Measurements from ENCODE around the gene LHCGR.

LHCGR gene

GRCh38 chr2:48728295-48728694, 27.2 kb downstream of the LHCGR start:
- no CpG with 5 or more reads among the region's 2 CpGs for WGBS (ENCODE audit: extremely low coverage, insufficient coverage, low lambda C conversion rate)

GRCh38 chr2:48727560-48727959, 28.0 kb downstream of the LHCGR start:
- Histone ChIP-seq H3K4me2 (ENCODE audit: low read length) (no peak overlapping the region), H3K79me1 (ENCODE audit: low read length) (no peaks in the 10 kb centered on the region), H3K23ac (ENCODE audit: low read length) (no peak overlapping the region), H3K56ac (ENCODE audit: low read length) (no peak overlapping the region), H2BK15ac (replicated peaks; ENCODE audit: low read depth) (no peak overlapping the region), H3K79me2 (ENCODE audit: control insufficient read depth, insufficient read depth, low read length) (no peaks in the 10 kb centered on the region), H3K18ac (ENCODE audit: low read length) (no peak overlapping the region), H3K4me3 (ENCODE audit: low read length) (no peak overlapping the region), H3K27me3 (ENCODE audit: insufficient read depth, low read length, poor library complexity) (no peaks in the 10 kb centered on the region), H2BK5ac (ENCODE audit: low read length) (no peak overlapping the region), H3K4ac (ENCODE audit: low read depth, low read length) (no peak overlapping the region), H4K8ac (ENCODE audit: low read depth, low read length) (no peak overlapping the region), H3K9ac (ENCODE audit: low read length) (no peak overlapping the region), H2BK120ac (ENCODE audit: low read depth, low read length) (no peak overlapping the region), H3K36me3 (ENCODE audit: control insufficient read depth, insufficient read depth, low read length) (no peaks in the 10 kb centered on the region), H2AK5ac (ENCODE audit: low read length) (no peak overlapping the region), H4K5ac (ENCODE audit: low read length) (no peak overlapping the region), H3K4me1 (ENCODE audit: control insufficient read depth, low read depth, low read length) (no peaks in the 10 kb centered on the region), H3K27ac (ENCODE audit: low read depth, low read length) (no peak overlapping the region)
- no CpG with 5 or more reads among the region's 2 CpGs for WGBS (ENCODE audit: extremely low coverage, insufficient coverage, low lambda C conversion rate)
- DNase-seq, result no peak

More at GRCh38 chr2:48728295-48728694, 27.2 kb downstream of the LHCGR start:
- DNase-seq, result no peak
- Histone ChIP-seq H3K4me1 (ENCODE audit: control insufficient read depth, low read depth, low read length) (no peaks in the 10 kb centered on the region), H4K5ac (ENCODE audit: low read length) (no peak overlapping the region), H3K23ac (ENCODE audit: low read length) (no peak overlapping the region), H3K56ac (ENCODE audit: low read length) (no peak overlapping the region), H3K79me1 (ENCODE audit: low read length) (no peaks in the 10 kb centered on the region), H3K9ac (ENCODE audit: low read length) (no peak overlapping the region), H3K36me3 (ENCODE audit: control insufficient read depth, insufficient read depth, low read length) (no peaks in the 10 kb centered on the region), H2BK5ac (ENCODE audit: low read length) (no peak overlapping the region), H3K27ac (ENCODE audit: low read depth, low read length) (no peak overlapping the region), H3K18ac (ENCODE audit: low read length) (no peak overlapping the region), H3K4me3 (ENCODE audit: low read length) (no peak overlapping the region), H4K8ac (ENCODE audit: low read depth, low read length) (no peak overlapping the region), H2BK120ac (ENCODE audit: low read depth, low read length) (no peak overlapping the region), H3K4ac (ENCODE audit: low read depth, low read length) (no peak overlapping the region), H3K27me3 (ENCODE audit: insufficient read depth, low read length, poor library complexity) (no peaks in the 10 kb centered on the region), H3K79me2 (ENCODE audit: control insufficient read depth, insufficient read depth, low read length) (no peaks in the 10 kb centered on the region), H3K4me2 (ENCODE audit: low read length) (no peak overlapping the region), H2BK15ac (replicated peaks; ENCODE audit: low read depth) (no peak overlapping the region), H2AK5ac (ENCODE audit: low read length) (no peak overlapping the region)

GRCh38 chr2:48725696-48726494, 29.6 kb downstream of the LHCGR start:
- no peak overlapping the region for H3K23ac ChIP-seq (ENCODE audit: low read length)
- no peak overlapping the region for H3K4ac ChIP-seq (ENCODE audit: low read depth, low read length)
- no peak overlapping the region for H3K4me2 ChIP-seq (ENCODE audit: low read length)
- no peak overlapping the region for H2AK5ac ChIP-seq (ENCODE audit: low read length)
- peak; percentile 61 for DNase-seq
- no peak overlapping the region for H2BK5ac ChIP-seq (ENCODE audit: low read length)
- H2BK15ac ChIP-seq (replicated peaks; ENCODE audit: low read depth), result no peak overlapping the region
- no peak overlapping the region for H3K18ac ChIP-seq (ENCODE audit: low read length)
- no peak overlapping the region for H3K27ac ChIP-seq (ENCODE audit: low read depth, low read length)
- no peaks in the 10 kb centered on the region for H3K79me2 ChIP-seq (ENCODE audit: control insufficient read depth, insufficient read depth, low read length)
- no peak overlapping the region for H3K56ac ChIP-seq (ENCODE audit: low read length)
- H3K36me3 ChIP-seq (ENCODE audit: control insufficient read depth, insufficient read depth, low read length), result no peaks in the 10 kb centered on the region
- H3K27me3 ChIP-seq (ENCODE audit: insufficient read depth, low read length, poor library complexity), result no peaks in the 10 kb centered on the region
- no peak overlapping the region for H4K5ac ChIP-seq (ENCODE audit: low read length)
- no peak overlapping the region for H3K9ac ChIP-seq (ENCODE audit: low read length)
- no CpG with 5 or more reads among the region's 7 CpGs for WGBS (ENCODE audit: extremely low coverage, insufficient coverage, low lambda C conversion rate)
- no peak overlapping the region for H4K8ac ChIP-seq (ENCODE audit: low read depth, low read length)
- H3K4me1 ChIP-seq (ENCODE audit: control insufficient read depth, low read depth, low read length), result no peaks in the 10 kb centered on the region
- H3K79me1 ChIP-seq (ENCODE audit: low read length), result no peaks in the 10 kb centered on the region
- H2BK120ac ChIP-seq (ENCODE audit: low read depth, low read length), result no peak overlapping the region
- H3K4me3 ChIP-seq (ENCODE audit: low read length), result no peak overlapping the region

- Histone ChIP-seq H3K36me3 (ENCODE audit: control insufficient read depth, insufficient read depth, low read length) (no peaks in the 10 kb centered on the region), H4K8ac (ENCODE audit: low read depth, low read length) (no peak overlapping the region), H3K4me2 (ENCODE audit: low read length) (no peak overlapping the region), H4K5ac (ENCODE audit: low read length) (no peak overlapping the region), H2AK5ac (ENCODE audit: low read length) (no peak overlapping the region), H2BK120ac (ENCODE audit: low read depth, low read length) (no peak overlapping the region), H3K18ac (ENCODE audit: low read length) (no peak overlapping the region), H3K56ac (ENCODE audit: low read length) (no peak overlapping the region), H3K27me3 (ENCODE audit: insufficient read depth, low read length, poor library complexity) (no peaks in the 10 kb centered on the region), H3K23ac (ENCODE audit: low read length) (no peak overlapping the region), H2BK15ac (replicated peaks; ENCODE audit: low read depth) (no peak overlapping the region), H3K4me3 (ENCODE audit: low read length) (no peak overlapping the region), H3K4ac (ENCODE audit: low read depth, low read length) (no peak overlapping the region), H3K4me1 (ENCODE audit: control insufficient read depth, low read depth, low read length) (no peaks in the 10 kb centered on the region), H3K27ac (ENCODE audit: low read depth, low read length) (no peak overlapping the region), H3K9ac (ENCODE audit: low read length) (no peak overlapping the region), H3K79me1 (ENCODE audit: low read length) (no peaks in the 10 kb centered on the region), H2BK5ac (ENCODE audit: low read length) (no peak overlapping the region), H3K79me2 (ENCODE audit: control insufficient read depth, insufficient read depth, low read length) (no peaks in the 10 kb centered on the region)
- no CpG with 5 or more reads among the region's 2 CpGs for WGBS (ENCODE audit: extremely low coverage, insufficient coverage, low lambda C conversion rate)
- no peak for DNase-seq
These were observed 31.2 kb downstream of the LHCGR start for GRCh38 chr2:48724278-48724677.

- DNase-seq, result peak; percentile 70
- H3K4me2 ChIP-seq (ENCODE audit: low read length), result no peak overlapping the region
- no peak overlapping the region for H2BK15ac ChIP-seq (replicated peaks; ENCODE audit: low read depth)
- no peak overlapping the region for H3K27ac ChIP-seq (ENCODE audit: low read depth, low read length)
- no peak overlapping the region for H3K4ac ChIP-seq (ENCODE audit: low read depth, low read length)
- H3K18ac ChIP-seq (ENCODE audit: low read length), result no peak overlapping the region
- H2AK5ac ChIP-seq (ENCODE audit: low read length), result no peak overlapping the region
- H3K23ac ChIP-seq (ENCODE audit: low read length), result no peak overlapping the region
- H2BK5ac ChIP-seq (ENCODE audit: low read length), result no peak overlapping the region
- no peak overlapping the region for H3K9ac ChIP-seq (ENCODE audit: low read length)
- no peaks in the 10 kb centered on the region for H3K79me1 ChIP-seq (ENCODE audit: low read length)
- H3K56ac ChIP-seq (ENCODE audit: low read length), result no peak overlapping the region
- no peaks in the 10 kb centered on the region for H3K27me3 ChIP-seq (ENCODE audit: insufficient read depth, low read length, poor library complexity)
- no peaks in the 10 kb centered on the region for H3K36me3 ChIP-seq (ENCODE audit: control insufficient read depth, insufficient read depth, low read length)
- H4K8ac ChIP-seq (ENCODE audit: low read depth, low read length), result no peak overlapping the region
- H2BK120ac ChIP-seq (ENCODE audit: low read depth, low read length), result no peak overlapping the region
- no peaks in the 10 kb centered on the region for H3K4me1 ChIP-seq (ENCODE audit: control insufficient read depth, low read depth, low read length)
- H4K5ac ChIP-seq (ENCODE audit: low read length), result no peak overlapping the region
- H3K4me3 ChIP-seq (ENCODE audit: low read length), result no peak overlapping the region
- H3K79me2 ChIP-seq (ENCODE audit: control insufficient read depth, insufficient read depth, low read length), result no peaks in the 10 kb centered on the region
These were observed 32.4 kb downstream of the LHCGR start for GRCh38 chr2:48723129-48723528.

GRCh38 chr2:48722391-48722790, 33.1 kb downstream of the LHCGR start:
- H2BK15ac ChIP-seq (replicated peaks; ENCODE audit: low read depth), result no peak overlapping the region
- H4K5ac ChIP-seq (ENCODE audit: low read length), result no peak overlapping the region
- H3K27me3 ChIP-seq (ENCODE audit: insufficient read depth, low read length, poor library complexity), result no peaks in the 10 kb centered on the region
- no peak overlapping the region for H3K27ac ChIP-seq (ENCODE audit: low read depth, low read length)
- DNase-seq, result no peak
- no peak overlapping the region for H3K4me3 ChIP-seq (ENCODE audit: low read length)
- H3K56ac ChIP-seq (ENCODE audit: low read length), result no peak overlapping the region
- no peak overlapping the region for H4K8ac ChIP-seq (ENCODE audit: low read depth, low read length)
- H3K36me3 ChIP-seq (ENCODE audit: control insufficient read depth, insufficient read depth, low read length), result no peaks in the 10 kb centered on the region
- no peak overlapping the region for H2AK5ac ChIP-seq (ENCODE audit: low read length)
- H2BK120ac ChIP-seq (ENCODE audit: low read depth, low read length), result no peak overlapping the region
- H3K79me2 ChIP-seq (ENCODE audit: control insufficient read depth, insufficient read depth, low read length), result no peaks in the 10 kb centered on the region
- H3K23ac ChIP-seq (ENCODE audit: low read length), result no peak overlapping the region
- no peaks in the 10 kb centered on the region for H3K79me1 ChIP-seq (ENCODE audit: low read length)
- no peak overlapping the region for H3K18ac ChIP-seq (ENCODE audit: low read length)
- no peak overlapping the region for H3K9ac ChIP-seq (ENCODE audit: low read length)
- H2BK5ac ChIP-seq (ENCODE audit: low read length), result no peak overlapping the region
- H3K4me1 ChIP-seq (ENCODE audit: control insufficient read depth, low read depth, low read length), result no peaks in the 10 kb centered on the region
- WGBS (ENCODE audit: extremely low coverage, insufficient coverage, low lambda C conversion rate), result no CpG with 5 or more reads among the region's 1 CpG
- H3K4ac ChIP-seq (ENCODE audit: low read depth, low read length), result no peak overlapping the region
- no peak overlapping the region for H3K4me2 ChIP-seq (ENCODE audit: low read length)
